CD4-positive, alpha-beta T cell (primary cell): Measurements from ENCODE around the gene CCDC183. TPM values are rescaled to one million over a fixed set of nuclear protein-coding genes. Genes with fewer than 3 reads are reported as not detected.

Experiments used
- ATAC-seq: fragments of 200-7000 bp; cut with Tn5 transposase; one replicate; pipeline ENCODE4 v1.10.0; 2022; ENCODE audit warnings: mild to moderate bottlenecking; ENCODE audit not compliant: poor library complexity
- CTCF ChIA-PET: fragments of 350-600 bp; sonication (Branson Sonifier 250); formaldehyde crosslinking; loops from one replicate; lab custom pipeline; 2021; ENCODE audit warnings: antibody characterized with exemption, inconsistent platforms; lab: Charles Lee
- POLR2A ChIA-PET: fragments of 350-600 bp; sonication (Branson Sonifier 250); formaldehyde crosslinking; loops from one replicate; lab custom pipeline; 2021; ENCODE audit warnings: antibody characterized with exemption, inconsistent platforms; lab: Charles Lee
- DNase-seq, 14 experiments: peaks; one replicate each; pipeline ENCODE4 v3.0.0-alpha.2; 2013 to 2020; ENCODE audit warnings: mixed read lengths in 2 of 14
- H3K27ac ChIP-seq, 2 donors: one replicate each; pipeline versions ENCODE4 v1.5.1 to v1.7.0; 2013; ENCODE audit warnings: low read length in 2 of 2, low read depth in 1 of 2, mild to moderate bottlenecking in 1 of 2
- H3K27me3 ChIP-seq, 2 experiments: 1 replicate in 1 of 2; 2 replicates in 1 of 2; pipeline versions ENCODE4 v1.6.1 to v1.7.0; 2013; ENCODE audit warnings: low read length in 2 of 2, control low read depth in 1 of 2, mild to moderate bottlenecking in 1 of 2, moderate library complexity in 1 of 2; ENCODE audit not compliant: insufficient read depth in 2 of 2, control insufficient read depth in 1 of 2
- H3K36me3 ChIP-seq: one replicate; pipeline ENCODE4 v1.6.1; 2013; ENCODE audit warnings: low read length, control low read depth; ENCODE audit not compliant: insufficient read depth
- H3K4me1 ChIP-seq: one replicate; pipeline ENCODE4 v1.6.1; 2013; ENCODE audit warnings: low read length, control low read depth; ENCODE audit not compliant: insufficient read depth
- H3K4me3 ChIP-seq: one replicate; pipeline ENCODE4 v1.5.1; 2013; ENCODE audit warnings: mild to moderate bottlenecking, low read length, moderate library complexity
- H3K9me3 ChIP-seq, 2 experiments: 1 replicate in 1 of 2; 2 replicates in 1 of 2; pipeline versions ENCODE4 v1.6.1 to v1.7.0; 2013; ENCODE audit warnings: low read length in 2 of 2, mild to moderate bottlenecking in 2 of 2, control low read depth in 1 of 2, moderate library complexity in 1 of 2; ENCODE audit not compliant: control insufficient read depth in 1 of 2, insufficient read depth in 1 of 2
- H3K27ac Mint-ChIP-seq: one replicate; pipeline ENCODE4 v1.8.0; 2020; ENCODE audit warnings: mixed read lengths
- H3K27me3 Mint-ChIP-seq: one replicate; pipeline ENCODE4 v1.8.0; 2021; ENCODE audit warnings: mixed read lengths
- H3K36me3 Mint-ChIP-seq: one replicate; pipeline ENCODE4 v1.8.0; 2021; ENCODE audit warnings: low read depth, mixed read lengths
- H3K4me1 Mint-ChIP-seq: one replicate; pipeline ENCODE4 v1.8.0; 2021; ENCODE audit warnings: low read depth, mixed read lengths
- H3K4me3 Mint-ChIP-seq: one replicate; pipeline ENCODE4 v1.8.0; 2020; ENCODE audit warnings: mild to moderate bottlenecking, mixed read lengths
- H3K9me3 Mint-ChIP-seq: one replicate; pipeline ENCODE4 v1.8.0; 2020; ENCODE audit warnings: mixed read lengths
- intact Hi-C, 2 experiments: fragments of 100-400 bp; cut with DNase I in 1 of 2; cut with micrococcal nuclease in 1 of 2; formaldehyde crosslinking; loops; one replicate each; pipeline versions ENCODE4 v1.15.1 to v1.9.0; 2023 to 2025; cut with DNase I, micrococcal nuclease
- total RNA-seq, 174 experiments: library from RNA in 2 of 174; stranded (reverse) in 2 of 174; gene quantifications; one replicate each; pipeline ENCODE4 v1.2.3 and lab custom pipeline; 2021 to 2026
- TF ChIP-seq, protein P1 (sequence below): fragments of 200-600 bp; IDR thresholded peaks from one replicate; pipeline ENCODE4 v1.8.0; 2022; ENCODE audit warnings: antibody characterized with exemption, mild to moderate bottlenecking

CCDC183 gene
- total RNA-seq, 2 experiments from 2014 or later: 3.0 to 4.6 TPM

DNA sequence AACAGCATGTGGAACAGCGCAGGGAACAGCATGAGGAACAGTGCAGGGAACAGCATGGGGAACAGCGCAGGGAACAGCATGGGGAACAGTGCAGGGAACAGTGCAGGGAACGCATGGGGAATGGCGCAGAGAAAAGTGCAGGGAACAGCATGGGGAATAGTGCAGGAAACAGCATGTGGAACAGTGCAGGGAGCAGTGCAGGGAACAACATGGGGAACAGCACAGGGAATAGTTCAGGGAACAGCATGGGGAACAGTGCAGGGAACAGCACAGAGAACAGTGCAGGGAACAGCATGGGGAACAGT lies 40.1 kb upstream of the CCDC183 start:
- H3K9me3 Mint-ChIP-seq: peaks cover 12% of the 10 kb centered on the region
- no peak for DNase-seq
- intact Hi-C loops: no loop called here

DNA sequence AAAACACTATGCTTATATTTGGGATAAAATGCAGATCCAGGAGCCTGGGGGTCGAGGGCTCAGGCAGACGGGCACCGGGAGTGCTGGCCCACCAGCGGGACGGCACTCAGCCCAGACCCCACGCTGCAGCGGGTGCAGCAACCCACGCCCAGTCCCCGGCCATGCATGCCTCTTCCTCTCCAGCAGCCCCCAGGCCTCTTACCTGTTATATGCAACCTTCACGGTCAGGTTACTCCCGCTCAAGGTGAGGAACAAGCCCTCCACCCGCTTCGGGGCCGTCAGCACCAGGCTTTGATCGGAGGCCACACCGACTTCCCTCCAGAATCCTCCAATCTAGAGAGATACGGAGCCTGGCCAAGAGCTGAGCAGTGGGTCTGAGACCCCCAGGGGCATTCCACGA lies 39.3 kb upstream of the CCDC183 start:
- H3K4me1 ChIP-seq: no peaks in the 10 kb centered on the region
- Mint-ChIP-seq H3K27me3 (peaks cover 30% of the 10 kb centered on the region), H3K27ac (no peak overlapping the region), H3K36me3 (no peaks in the 10 kb centered on the region), H3K4me3 (no peak overlapping the region), H3K9me3 (peaks cover 6% of the 10 kb centered on the region), H3K4me1 (no peaks in the 10 kb centered on the region)
- TF ChIP-seq, protein P1, sequence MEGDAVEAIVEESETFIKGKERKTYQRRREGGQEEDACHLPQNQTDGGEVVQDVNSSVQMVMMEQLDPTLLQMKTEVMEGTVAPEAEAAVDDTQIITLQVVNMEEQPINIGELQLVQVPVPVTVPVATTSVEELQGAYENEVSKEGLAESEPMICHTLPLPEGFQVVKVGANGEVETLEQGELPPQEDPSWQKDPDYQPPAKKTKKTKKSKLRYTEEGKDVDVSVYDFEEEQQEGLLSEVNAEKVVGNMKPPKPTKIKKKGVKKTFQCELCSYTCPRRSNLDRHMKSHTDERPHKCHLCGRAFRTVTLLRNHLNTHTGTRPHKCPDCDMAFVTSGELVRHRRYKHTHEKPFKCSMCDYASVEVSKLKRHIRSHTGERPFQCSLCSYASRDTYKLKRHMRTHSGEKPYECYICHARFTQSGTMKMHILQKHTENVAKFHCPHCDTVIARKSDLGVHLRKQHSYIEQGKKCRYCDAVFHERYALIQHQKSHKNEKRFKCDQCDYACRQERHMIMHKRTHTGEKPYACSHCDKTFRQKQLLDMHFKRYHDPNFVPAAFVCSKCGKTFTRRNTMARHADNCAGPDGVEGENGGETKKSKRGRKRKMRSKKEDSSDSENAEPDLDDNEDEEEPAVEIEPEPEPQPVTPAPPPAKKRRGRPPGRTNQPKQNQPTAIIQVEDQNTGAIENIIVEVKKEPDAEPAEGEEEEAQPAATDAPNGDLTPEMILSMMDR: no peak
- no peaks in the 10 kb centered on the region for H3K36me3 ChIP-seq
- ChIA-PET POLR2A (no interaction called here), CTCF (no interaction called here)
- intact Hi-C loops: no loop called here
- DNase-seq: peak in 1 of 14 experiments; percentile 23
- H3K27ac ChIP-seq: no peak overlapping the region
- ATAC-seq: no peak
- H3K4me3 ChIP-seq: no peak overlapping the region
- H3K9me3 ChIP-seq: peaks cover 10 to 53% of the 10 kb centered on the region in 2 experiments
- peaks cover 0 to 3% of the 10 kb centered on the region in 2 experiments for H3K27me3 ChIP-seq

More for the DNA sequence above, 40.1 kb upstream of the CCDC183 start:
- H3K4me3 ChIP-seq: no peak overlapping the region
- CTCF ChIA-PET: no interaction called here
- H3K27me3 ChIP-seq: peaks cover 0 to 3% of the 10 kb centered on the region in 2 experiments
- TF ChIP-seq, protein P1: no peak
- H3K27ac Mint-ChIP-seq: no peak overlapping the region
- peaks cover 16 to 54% of the 10 kb centered on the region in 2 experiments for H3K9me3 ChIP-seq
- no peaks in the 10 kb centered on the region for H3K36me3 ChIP-seq
- no peak overlapping the region for H3K4me3 Mint-ChIP-seq
- H3K4me1 Mint-ChIP-seq: no peaks in the 10 kb centered on the region
- POLR2A ChIA-PET: no interaction called here
- H3K27ac ChIP-seq: no peak overlapping the region
- peaks cover 29% of the 10 kb centered on the region for H3K27me3 Mint-ChIP-seq
- no peak for ATAC-seq
- no peaks in the 10 kb centered on the region for H3K4me1 ChIP-seq
- H3K36me3 Mint-ChIP-seq: no peaks in the 10 kb centered on the region

DNA sequence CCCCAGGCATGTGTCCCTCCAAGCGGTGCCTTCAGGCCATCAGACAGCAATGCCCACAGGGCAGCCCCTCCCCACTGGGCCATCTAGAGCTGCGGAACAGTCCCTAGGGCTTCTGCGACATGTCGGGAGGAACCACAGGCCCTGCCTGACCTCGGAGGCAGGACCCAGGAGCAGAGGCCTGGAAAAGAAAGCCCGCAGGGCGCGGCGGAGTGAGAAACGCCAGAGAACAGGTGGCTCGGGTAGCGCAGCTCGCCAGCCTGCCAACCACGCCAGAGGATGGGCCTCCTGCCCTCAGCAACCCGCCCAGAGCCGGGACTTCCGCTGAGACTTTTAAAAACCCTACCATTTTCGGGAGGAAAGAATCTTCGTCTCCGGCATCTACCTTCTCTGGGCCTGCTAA lies 38.8 kb upstream of the CCDC183 start:
- Histone ChIP-seq H3K27me3 (peaks cover 0 to 3% of the 10 kb centered on the region in 2 experiments), H3K9me3 (peaks cover 8 to 52% of the 10 kb centered on the region in 2 experiments), H3K27ac (no peak overlapping the region), H3K36me3 (no peaks in the 10 kb centered on the region), H3K4me3 (no peak overlapping the region), H3K4me1 (no peaks in the 10 kb centered on the region)
- Mint-ChIP-seq H3K4me3 (no peak overlapping the region), H3K27me3 (peaks cover 28% of the 10 kb centered on the region), H3K9me3 (peaks cover 4% of the 10 kb centered on the region), H3K4me1 (no peaks in the 10 kb centered on the region), H3K36me3 (no peaks in the 10 kb centered on the region), H3K27ac (no peak overlapping the region)
- ChIA-PET POLR2A (no interaction called here), CTCF (interaction anchor here (1.2 kb wide), 1 partner anchor 272 kb away, joined by 3 read pairs; no protein-coding TSS in a partner anchor)
- ATAC-seq (no peak), DNase-seq (peak in 1 of 14 experiments; percentile 3)
- intact Hi-C loops: no loop called here
- TF ChIP-seq, protein P1: no peak
